HepG2 (cell line): Measurements from ENCODE around the gene ALDH1A2. TPM values are rescaled to one million over a fixed set of nuclear protein-coding genes. Genes with fewer than 3 reads are reported as not detected.

ENCODE experiments used
- ATAC-seq: fragments of 200-7000 bp; cut with Tn5 transposase; 3 replicates; pipeline ENCODE4 v1.9.1; 2020; ENCODE audit warnings: mild to moderate bottlenecking, moderate library complexity
- BruUV-seq: library from RNA; stranded (reverse); fragments of 400-500 nt; replicated peaks from 2 replicates; lab custom pipeline; 2021; lab: Mats Ljungman, UMichigan
- CTCF ChIA-PET: fragments of 300-600 bp; formaldehyde crosslinking; extraction: SDS; loops from one replicate; lab custom pipeline; 2021; ENCODE audit warnings: low total read pairs, inconsistent platforms, low intra/inter-chr PET ratio; lab: Yijun Ruan, JAX
- POLR2A ChIA-PET: fragments of 350-600 bp; sonication (Branson Sonifier 250); formaldehyde crosslinking; loops from one replicate; lab custom pipeline; 2020; ENCODE audit warnings: antibody characterized with exemption, inconsistent platforms; lab: Yijun Ruan, JAX
- DNase-seq: peaks from one replicate; pipeline ENCODE4 v3.0.0-alpha.2; 2015; ENCODE audit warnings: low spot score
- FAIRE-seq: peaks from 3 replicates; lab custom pipeline; 2011; peaks lifted over from hg19 to GRCh38; lab: Jason Lieb, UNC
- H2AFZ ChIP-seq: one replicate; pipeline ENCODE4 v1.6.1; 2011; ENCODE audit warnings: low read length, inconsistent platforms
- H3K27ac ChIP-seq: fragments of 300-600 bp; 3 replicates; pipeline ENCODE4 v1.8.0; 2011; ENCODE audit warnings: mixed run types, mild to moderate bottlenecking, mixed read lengths, low read length, inconsistent platforms; ENCODE audit not compliant: insufficient read depth; ENCODE audit errors: extremely low read length
- H3K27me3 ChIP-seq, 2 experiments: fragments of 200-600 bp in 1 of 2; 2 replicates in 1 of 2; 3 replicates in 1 of 2; pipeline versions ENCODE4 v1.6.0 to v1.8.0; 2011; ENCODE audit warnings: low read length in 2 of 2, mild to moderate bottlenecking in 2 of 2, moderate library complexity in 2 of 2, inconsistent platforms in 1 of 2; ENCODE audit not compliant: insufficient read depth in 2 of 2, control insufficient read depth in 1 of 2
- H3K36me3 ChIP-seq, 2 experiments: fragments of 200-600 bp in 1 of 2; replicated peaks in 1 of 2; 2 replicates in 1 of 2; 3 replicates in 1 of 2; pipeline versions ENCODE4 v1.5.1 to v1.8.0; 2011; ENCODE audit warnings: low read length in 2 of 2, inconsistent platforms in 1 of 2; ENCODE audit not compliant: insufficient read depth in 2 of 2, control insufficient read depth in 1 of 2
- H3K4me1 ChIP-seq: 2 replicates; pipeline ENCODE4 v1.5.1; 2012; ENCODE audit warnings: low read length, inconsistent platforms; ENCODE audit not compliant: insufficient read depth
- H3K4me2 ChIP-seq: 2 replicates; pipeline ENCODE4 v1.6.0; 2011; ENCODE audit warnings: low read depth, low read length, inconsistent platforms
- H3K4me3 ChIP-seq, 3 experiments: fragments of 200-600 bp in 1 of 3; sonication (generic), shearing (Covaris generic) in 1 of 3; replicated peaks in 1 of 3; 2 replicates each; pipeline ENCODE4 v1.5.1; 2011 to 2016; ENCODE audit warnings: low read length in 3 of 3, inconsistent platforms in 2 of 3, low read depth in 2 of 3, mild to moderate bottlenecking in 2 of 3, control low read depth in 1 of 3, mixed read lengths in 1 of 3; ENCODE audit not compliant: insufficient read depth in 1 of 3
- H3K79me2 ChIP-seq: one replicate; pipeline ENCODE4 v1.6.1; 2011; ENCODE audit warnings: low read length, inconsistent platforms; ENCODE audit not compliant: insufficient read depth
- H3K9ac ChIP-seq: 2 replicates; pipeline ENCODE4 v1.6.0; 2011; ENCODE audit warnings: mild to moderate bottlenecking, low read depth, low read length, inconsistent platforms; ENCODE audit not compliant: insufficient read depth
- H3K9me3 ChIP-seq: 2 replicates; pipeline ENCODE4 v1.5.1; 2012; ENCODE audit warnings: mild to moderate bottlenecking, low read length
- H4K20me1 ChIP-seq: 2 replicates; pipeline ENCODE4 v1.6.0; 2011; ENCODE audit warnings: inconsistent platforms, mild to moderate bottlenecking, low read length, moderate library complexity; ENCODE audit not compliant: insufficient read depth
- ASH2L ChIP-seq: fragments of 300-600, 200-600 bp; sonication (generic); IDR thresholded peaks from 2 replicates; pipeline ENCODE4 v1.7.0; 2017; ENCODE audit warnings: low read depth, mild to moderate bottlenecking, moderate library complexity, mixed read lengths, low read length; ENCODE audit not compliant: insufficient read length
- ERF ChIP-seq: IDR thresholded peaks from 2 replicates; pipeline ENCODE4 v1.6.1; 2018; ENCODE audit warnings: missing biosample characterization, missing genetic modification reagents
- FLYWCH1 ChIP-seq: sonication (generic); formaldehyde crosslinking; IDR thresholded peaks from 2 replicates; pipeline ENCODE4 v1.8.1; 2023; ENCODE audit warnings: mild to moderate bottlenecking, missing genetic modification reagents
- FOSL2 ChIP-seq: sonication (generic); formaldehyde crosslinking; IDR thresholded peaks from 2 replicates; pipeline ENCODE4 v1.4.0; 2020; ENCODE audit warnings: missing genetic modification reagents
- KLF16 ChIP-seq, 2 experiments: sonication (generic) in 1 of 2; formaldehyde crosslinking in 1 of 2; IDR thresholded peaks; 2 replicates each; pipeline versions ENCODE4 v1.6.1 to v1.8.0; 2016 to 2023; ENCODE audit warnings: missing genetic modification reagents in 2 of 2, missing compliant biosample characterization in 1 of 2
- NFKBIZ ChIP-seq: IDR thresholded peaks from 2 replicates; pipeline ENCODE4 v1.6.1; 2018; ENCODE audit warnings: missing genetic modification reagents, missing compliant biosample characterization
- SMAD1 ChIP-seq: sonication (generic); formaldehyde crosslinking; IDR thresholded peaks from 2 replicates; pipeline ENCODE4 v1.4.0; 2020; ENCODE audit warnings: missing genetic modification reagents, low read depth, mild to moderate bottlenecking, borderline replicate concordance
- THAP11 ChIP-seq: IDR thresholded peaks from 2 replicates; pipeline ENCODE4 v1.6.1; 2016; ENCODE audit warnings: missing biosample characterization, missing genetic modification reagents
- ZNF274 ChIP-seq: sonication (generic); formaldehyde crosslinking; IDR thresholded peaks from 2 replicates; pipeline ENCODE4 v1.5.1; 2020; ENCODE audit warnings: mild to moderate bottlenecking, missing genetic modification reagents
- WGBS: methylation state at CpG from one replicate; pipeline ENCODE4 v1.1.6; 2017; ENCODE audit warnings: low lambda C conversion rate; 5-methylcytosine and 5-hydroxymethylcytosine counted together
- in situ Hi-C: cut with HindIII; loops from 2 replicates; pipeline ENCODE4 v1.10.0; 2017; ENCODE audit warnings: low pct_unique_long_range_greater_than_20kb; ENCODE audit not compliant: extremely low pct_ligation_motif_present
- intact Hi-C: fragments of 100-400 bp; cut with micrococcal nuclease; formaldehyde crosslinking; loops from one replicate; pipeline ENCODE4 v1.10.0; 2022; ENCODE audit not compliant: unreplicated experiment
- polyA plus RNA-seq, 8 experiments: library from polyadenylated mRNA; depleted of rRNA in 3 of 8; stranded (reverse) in 7 of 8; unstranded in 1 of 8; fragments of >200 nt; fragmentation: Illumina TruSeq in 4 of 8; extraction: Trizol in 4 of 8; gene quantifications; 2 replicates each; pipeline versions ENCODE4 v1.2.1 to v1.2.3, GENCODE V29; 2011 to 2016; ENCODE audit warnings: low read depth in 4 of 8, missing spikeins in 1 of 8, mixed read lengths in 1 of 8; ENCODE audit not compliant: insufficient read depth in 1 of 8
- total RNA-seq, 5 experiments: library from RNA; depleted of rRNA; stranded (reverse); fragments of >200 nt; fragmentation: Illumina TruSeq; extraction: Trizol; gene quantifications; 2 replicates each; pipeline ENCODE4 v1.2.3, GENCODE V29; 2016; ENCODE audit warnings: low read depth in 1 of 5
- TF ChIP-seq, protein P1 (sequence below): sonication (generic); formaldehyde crosslinking; IDR thresholded peaks from 2 replicates; pipeline ENCODE4 v1.4.0; 2020; ENCODE audit warnings: missing genetic modification reagents

The ALDH1A2 gene
- total and polyA plus RNA-seq, 2 of the 13 experiments (the other 11 are each of a cell fraction or from before 2014, with no cell fraction given), result 0.64 to 0.90 TPM

- ChIA-PET CTCF (no interaction called here), POLR2A (no interaction called here)
- H2AFZ ChIP-seq, result no peak overlapping the region
- H3K4me2 ChIP-seq, result no peak overlapping the region
- WGBS, result 80% methylated on average over 2 of the region's 2 CpGs
- no peak overlapping the region for H3K27ac ChIP-seq
- H3K36me3 ChIP-seq, result no peaks in the 10 kb centered on the region
- no TSS peak for BruUV-seq
- no peaks in the 10 kb centered on the region for H3K9me3 ChIP-seq
- in situ Hi-C loops, result no loop called here
- H3K9ac ChIP-seq, result no peak overlapping the region
- H4K20me1 ChIP-seq, result no peaks in the 10 kb centered on the region
- no peak for DNase-seq
- TF ChIP-seq FOSL2 (0 out of 2 replicates have a peak, but pooled peaks have one; percentile 14), KLF16 (CRISPR knock-in tag; IDR thresholded peaks at IDR 0.05) (no peak)
- H3K4me1 ChIP-seq, result no peaks in the 10 kb centered on the region
- H3K4me3 ChIP-seq, result no peak overlapping the region
- H3K79me2 ChIP-seq, result no peaks in the 10 kb centered on the region
- FAIRE-seq, result no peak
- intact Hi-C loops, result no loop called here
- no peak for ATAC-seq
- H3K27me3 ChIP-seq, result peaks cover 2 to 17% of the 10 kb centered on the region in 2 experiments; a peak in 2 of 5 replicates
Observed at GRCh38 chr15:57919754-57920153, 145.8 kb downstream of the ALDH1A2 start.

DNA sequence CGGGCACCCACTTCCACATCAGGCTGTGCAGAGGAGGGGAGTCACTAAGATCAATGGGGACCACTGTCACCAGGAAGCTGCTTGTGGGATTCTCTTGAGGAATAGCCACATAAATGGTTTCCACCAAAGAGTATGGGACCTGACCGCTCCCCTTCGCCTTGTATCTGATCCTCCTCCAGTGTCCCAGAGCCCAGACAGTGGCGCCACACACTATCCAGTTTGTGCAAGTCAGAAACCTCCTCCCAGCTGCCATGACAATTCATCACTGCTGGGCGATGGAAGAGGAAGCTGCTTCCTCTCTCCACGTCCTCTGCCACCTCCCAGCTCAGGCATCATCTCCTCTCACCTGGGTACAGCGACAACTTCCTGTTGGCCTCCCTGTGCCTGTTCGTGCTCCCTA is 147.5 kb downstream of the ALDH1A2 start:
- DNase-seq (no peak), ATAC-seq (no peak), FAIRE-seq (no peak)
- Histone ChIP-seq H3K4me1 (no peaks in the 10 kb centered on the region), H3K4me2 (no peak overlapping the region), H3K9me3 (no peaks in the 10 kb centered on the region), H3K27ac (no peak overlapping the region), H3K4me3 (no peak overlapping the region), H2AFZ (no peak overlapping the region), H3K9ac (no peak overlapping the region), H3K27me3 (peaks cover 2 to 25% of the 10 kb centered on the region in 2 experiments; a peak in 3 of 5 replicates), H3K36me3 (no peaks in the 10 kb centered on the region), H4K20me1 (no peaks in the 10 kb centered on the region), H3K79me2 (no peaks in the 10 kb centered on the region)
- WGBS, result 6% methylated on average over 4 of the region's 8 CpGs
- CTCF ChIA-PET, result no interaction called here
- no TSS peak for BruUV-seq
- intact Hi-C loops, result no loop called here
- POLR2A ChIA-PET, result no interaction called here
- in situ Hi-C loops, result no loop called here
- TF ChIP-seq NFKBIZ (CRISPR knock-in tag) (no peak), THAP11 (CRISPR knock-in tag) (no peak), ZNF274 (CRISPR knock-in tag) (no peak), SMAD1 (CRISPR knock-in tag) (no peak), ASH2L (no peak), FLYWCH1 (CRISPR knock-in tag) (no peak), ERF (CRISPR knock-in tag) (no peak)
- TF ChIP-seq, protein P1, sequence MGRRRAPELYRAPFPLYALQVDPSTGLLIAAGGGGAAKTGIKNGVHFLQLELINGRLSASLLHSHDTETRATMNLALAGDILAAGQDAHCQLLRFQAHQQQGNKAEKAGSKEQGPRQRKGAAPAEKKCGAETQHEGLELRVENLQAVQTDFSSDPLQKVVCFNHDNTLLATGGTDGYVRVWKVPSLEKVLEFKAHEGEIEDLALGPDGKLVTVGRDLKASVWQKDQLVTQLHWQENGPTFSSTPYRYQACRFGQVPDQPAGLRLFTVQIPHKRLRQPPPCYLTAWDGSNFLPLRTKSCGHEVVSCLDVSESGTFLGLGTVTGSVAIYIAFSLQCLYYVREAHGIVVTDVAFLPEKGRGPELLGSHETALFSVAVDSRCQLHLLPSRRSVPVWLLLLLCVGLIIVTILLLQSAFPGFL (CRISPR knock-in tag), result no peak
